ENCODE measurements around the gene CPSF7. TPM values are rescaled to one million over a fixed set of nuclear protein-coding genes. Genes with fewer than 3 reads are reported as not detected.

CPSF7 gene
- polyA plus RNA-seq, 1 donor = 129 TPM

GRCh38 chr11:61358566-61358965 is 71.2 kb downstream of the CPSF7 start:
- DNase-seq = no peak

GRCh38 chr11:61357894-61358239 is 71.9 kb downstream of the CPSF7 start:
- DNase-seq = no peak

- no peak for DNase-seq
Observed at GRCh38 chr11:61357233-61357893, 72.4 kb downstream of the CPSF7 start.

GRCh38 chr11:61356706-61357105 is 73.1 kb downstream of the CPSF7 start:
- no peak for DNase-seq

- no peak for DNase-seq
Observed at GRCh38 chr11:61354208-61354607, 75.6 kb downstream of the CPSF7 start.

GRCh38 chr11:61353131-61354067 is 76.4 kb downstream of the CPSF7 start:
- DNase-seq = no peak

Other genes starting within 250 kb of the CPSF7 start
- gene PGA3, start 226.5 kb downstream of the CPSF7 start, polyA plus RNA-seq (ENCODE audit: insufficient read length) = 0.18 TPM
- 0.28 TPM for gene PGA4, start 207.6 kb downstream of the CPSF7 start, polyA plus RNA-seq (ENCODE audit: insufficient read length)
- gene PGA5, start 188.8 kb downstream of the CPSF7 start, polyA plus RNA-seq (ENCODE audit: insufficient read length) = 0.37 TPM
- 4.7 TPM for gene VWCE, start 134.7 kb downstream of the CPSF7 start, polyA plus RNA-seq (ENCODE audit: insufficient read length)
- gene DDB1, start 96.9 kb downstream of the CPSF7 start, polyA plus RNA-seq (ENCODE audit: insufficient read length) = 230 TPM
- gene TKFC, start 96.7 kb downstream of the CPSF7 start, polyA plus RNA-seq (ENCODE audit: insufficient read length) = 58.3 TPM
- gene CYB561A3, start 68.1 kb downstream of the CPSF7 start, polyA plus RNA-seq (ENCODE audit: insufficient read length) = 30.2 TPM
- 59.2 TPM for gene TMEM138, start 67.6 kb downstream of the CPSF7 start, polyA plus RNA-seq (ENCODE audit: insufficient read length)
- gene TMEM216, start 37.4 kb downstream of the CPSF7 start, polyA plus RNA-seq (ENCODE audit: insufficient read length) = 33.3 TPM
- 44.5 TPM for gene SDHAF2, start 149 bp upstream of the CPSF7 start, polyA plus RNA-seq (ENCODE audit: insufficient read length)
- gene LRRC10B, start 78.8 kb upstream of the CPSF7 start, polyA plus RNA-seq (ENCODE audit: insufficient read length) = 0.63 TPM
- 4.7 TPM for gene SYT7, start 151.1 kb upstream of the CPSF7 start, polyA plus RNA-seq (ENCODE audit: insufficient read length)